Heart right ventricle (tissue), 16 donors: ENCODE measurements around the gene ARHGAP29. TPM values are rescaled to one million over a fixed set of nuclear protein-coding genes. Genes with fewer than 3 reads are reported as not detected.
"Not testable (repeated sequence)": the region's sequence is repeated elsewhere in the genome, so short reads cannot be mapped to it uniquely, and the experiment has no call there.

Source experiments
- ATAC-seq, 8 donors: fragments of 200-7000 bp; cut with Tn5 transposase; one replicate each; pipeline ENCODE4 v1.9.1; 2020; ENCODE audit warnings: mild to moderate bottlenecking in 8 of 8, moderate library complexity in 8 of 8, moderate number of reproducible peaks in 1 of 8
- DNase-seq, 2 donors: peaks; one replicate each; pipeline ENCODE4 v3.0.0-alpha.2; 2020
- H3K27ac ChIP-seq, 10 donors: fragments of 200-600 bp; sonication (generic) in 2 of 10; one replicate each; pipeline versions ENCODE4 v1.5.0 to v1.8.0; 2020 to 2022; ENCODE audit warnings: mild to moderate bottlenecking in 3 of 10
- H3K27me3 ChIP-seq, 7 donors: fragments of 200-600 bp; one replicate each; pipeline ENCODE4 v1.8.0; 2021 to 2022; ENCODE audit warnings: mild to moderate bottlenecking in 2 of 7
- H3K36me3 ChIP-seq, 9 donors: fragments of 200-600 bp; sonication (generic) in 1 of 9; one replicate each; pipeline versions ENCODE4 v1.5.0 to v1.8.0; 2020 to 2022; ENCODE audit warnings: mild to moderate bottlenecking in 2 of 9
- H3K4me1 ChIP-seq, 9 donors: fragments of 200-600 bp; sonication (generic) in 1 of 9; one replicate each; pipeline versions ENCODE4 v1.5.0 to v1.8.0; 2020 to 2022; ENCODE audit warnings: mild to moderate bottlenecking in 4 of 9
- H3K4me3 ChIP-seq, 10 donors: fragments of 200-600 bp; sonication (generic) in 2 of 10; one replicate each; pipeline versions ENCODE4 v1.5.0 to v1.8.0; 2020 to 2022; ENCODE audit warnings: mild to moderate bottlenecking in 7 of 10, moderate library complexity in 2 of 10
- H3K9me3 ChIP-seq, 11 donors: fragments of 200-600 bp in 10 of 11; sonication (generic) in 2 of 11; one replicate each; pipeline versions ENCODE4 v1.5.0 to v1.8.0; 2013 to 2022; ENCODE audit warnings: mild to moderate bottlenecking in 2 of 11, control low read depth in 1 of 11, moderate library complexity in 1 of 11
- CTCF ChIP-seq, 9 donors: fragments of 200-600 bp; sonication (generic) in 2 of 9; IDR thresholded peaks; one replicate each; pipeline versions ENCODE4 v1.5.0 to v1.8.0; 2021 to 2022; ENCODE audit warnings: antibody characterized with exemption in 9 of 9, mild to moderate bottlenecking in 5 of 9, moderate library complexity in 1 of 9
- WGBS, 2 donors: extraction: QIAGEN DNeasy Blood & Tissue Kit; methylation state at CpG; one replicate each; pipeline ENCODE4 v1.1.7; 2013; ENCODE audit warnings: inconsistent platforms in 1 of 2; 5-methylcytosine and 5-hydroxymethylcytosine counted together
- intact Hi-C, 10 donors: fragments of 100-400 bp; cut with DNase I; formaldehyde crosslinking; loops; one replicate each; pipeline versions ENCODE4 v1.11.1 to v1.14.2; 2022
- polyA plus RNA-seq, 2 donors: library from polyadenylated mRNA; stranded (reverse); fragments of 200-250 nt; gene quantifications; one replicate each; pipeline ENCODE4 v1.2.3, GENCODE V29; 2013
- total RNA-seq, 10 donors: library from RNA; stranded (reverse); fragmentation: NEBNext Ultra II Directional in 3 of 10; extraction: Animal tissue kit (Norgen Biotek cat#: 25700) in 3 of 10; gene quantifications; one replicate each; pipeline versions ENCODE4 v1.2.1 to v1.2.4, GENCODE V29; 2021 to 2023
- donor health status: Arrhythmogenic right ventricular cardiomyopathy.
- donor health status: ischemic (EF 13 %, LVEDD 7.1; RV severe dilation, severe dysfunction).
- donor health status: healthy with polysubstance abuse.
- donor health status: DM: no; HTN: yes; CAD: no.
- donor health status: DM: no; HTN: no; CAD: no.
- donor health status: ischemic (EF 25% LVEDD 6.9; RV normal size, moderate dysfunction).
- donor health status: ischemic (EF 25% LVEDD 5.7; RV mildly dilated, moderate dysfunction).
- donor health status: healthy.
- donor health status: DM: yes; HTN: yes; CAD: no.
- donor health status: Ischemic cardiomyopathy.
- donor health status: ischemic (EF 35%, LVEDD 5.7; RV mildly dilated, moderate dysfunction).
- donor health status: nonischemic (EF 11% LVEDD 7.7; RV severe dilation, severe dysfunction).
- donor health status: DM: yes; HTN: yes; CAD: no.
- donor health status: PGD.
- donor health status: ischemic (EF 29% LVEDD 5.4; RV normal size, mild dysfunction).
- donor health status: nonischemic (EF 23%, LVEDD 6.1; RV moderate dilation, normal function).

ARHGAP29 gene
- total and polyA plus RNA-seq, 12 donors, result 8.8 to 34.3 (median 27.7) TPM

- peaks cover 0 to 100% (median 54%) of the 10 kb centered on the region in 9 donors for H3K36me3 ChIP-seq
- no peak overlapping the region for H3K4me3 ChIP-seq
- peaks cover 0 to 43% (median 28%) of the 10 kb centered on the region in 9 donors for H3K4me1 ChIP-seq
- TF ChIP-seq CTCF (IDR thresholded peaks at IDR 0.05), result no peak
- DNase-seq, result no peak
- H3K27me3 ChIP-seq, result no peaks in the 10 kb centered on the region
- intact Hi-C loops, result loop anchor here in 1 of 10 donors (5.0 kb wide), 2 partner anchors 52 to 118 kb away; no protein-coding TSS in a partner anchor
- 88% methylated on average over 1 of the region's 1 CpG for WGBS, 2 donors
- ATAC-seq, result no peak
- H3K9me3 ChIP-seq, result no peaks in the 10 kb centered on the region
- H3K27ac ChIP-seq, result peak overlapping the region in 2 of 10 donors; percentile 38 to 68
These were observed 56.7 kb downstream of the ARHGAP29 start for GRCh38 chr1:94180650-94181049.

GRCh38 chr1:94178901-94179300 lies 58.5 kb downstream of the ARHGAP29 start:
- no peak for DNase-seq
- ATAC-seq, result no peak
- Histone ChIP-seq H3K4me1 (peaks cover 0 to 37% (median 27%) of the 10 kb centered on the region in 9 donors), H3K36me3 (peaks cover 0 to 100% (median 67%) of the 10 kb centered on the region in 9 donors), H3K27me3 (no peaks in the 10 kb centered on the region), H3K9me3 (no peaks in the 10 kb centered on the region), H3K27ac (no peak overlapping the region), H3K4me3 (no peak overlapping the region)
- intact Hi-C loops, result loop anchor here in 2 of 10 donors (10.0 kb wide), 1 partner anchor 114 kb away; no protein-coding TSS in a partner anchor
- no peak for TF ChIP-seq CTCF (IDR thresholded peaks at IDR 0.05)

- no peak for TF ChIP-seq CTCF (IDR thresholded peaks at IDR 0.05)
- Histone ChIP-seq H3K4me1 (no peaks in the 10 kb centered on the region), H3K27ac (peak overlapping the region in 1 of 10 donors; percentile 11), H3K4me3 (no peak overlapping the region), H3K27me3 (no peaks in the 10 kb centered on the region), H3K36me3 (peaks cover 0 to 53% (median 24%) of the 10 kb centered on the region in 9 donors), H3K9me3 (peaks cover 0 to 14% (median 5%) of the 10 kb centered on the region in 11 donors)
- ATAC-seq, result peak in 2 of 8 donors; percentile 30 to 34
- 83 to 89% methylated on average over 3 of the region's 3 CpGs for WGBS, 2 donors
- intact Hi-C loops, result no loop called here
- DNase-seq, result no peak
These were observed 68.3 kb downstream of the ARHGAP29 start for GRCh38 chr1:94169126-94169525.

GRCh38 chr1:94165843-94166242 lies 71.5 kb downstream of the ARHGAP29 start:
- WGBS, 2 donors, result 92 to 95% methylated on average over 5 of the region's 5 CpGs
- TF ChIP-seq CTCF (IDR thresholded peaks at IDR 0.05), result no peak
- H3K27ac ChIP-seq, result no peak overlapping the region
- DNase-seq, result no peak
- no peak for ATAC-seq
- no peaks in the 10 kb centered on the region for H3K27me3 ChIP-seq
- H3K36me3 ChIP-seq, result peaks cover 0 to 20% (median under 1%) of the 10 kb centered on the region in 9 donors
- H3K4me3 ChIP-seq, result no peak overlapping the region
- H3K9me3 ChIP-seq, result peaks cover 0 to 14% (median 5%) of the 10 kb centered on the region in 11 donors
- intact Hi-C loops, result no loop called here
- H3K4me1 ChIP-seq, result peaks cover 0 to 7% (median 3%) of the 10 kb centered on the region in 9 donors

- H3K27me3 ChIP-seq, H3K4me3 ChIP-seq, intact Hi-C loops, ATAC-seq, DNase-seq, H3K27ac ChIP-seq: not testable (repeated sequence)
- 85 to 88% methylated on average over 2 of the region's 2 CpGs for WGBS, 2 donors
- peaks cover 0 to 10% (median 0%) of the 10 kb centered on the region in 9 donors for H3K36me3 ChIP-seq
- H3K4me1 ChIP-seq, result peaks cover 0 to 16% (median 10%) of the 10 kb centered on the region in 9 donors
- peaks cover 0 to 14% (median 5%) of the 10 kb centered on the region in 11 donors for H3K9me3 ChIP-seq
These were observed 72.5 kb downstream of the ARHGAP29 start for GRCh38 chr1:94164885-94165284.

- H3K4me1 ChIP-seq, result peaks cover 0 to 16% (median 10%) of the 10 kb centered on the region in 9 donors
- H3K27ac ChIP-seq, ATAC-seq, DNase-seq, H3K4me3 ChIP-seq, intact Hi-C loops, H3K36me3 ChIP-seq, H3K27me3 ChIP-seq: not testable (repeated sequence)
- H3K9me3 ChIP-seq, result peaks cover 0 to 14% (median 5%) of the 10 kb centered on the region in 11 donors
- 85 to 100% methylated on average over 1 of the region's 1 CpG for WGBS, 2 donors
These were observed 73.3 kb downstream of the ARHGAP29 start for GRCh38 chr1:94164121-94164520.

GRCh38 chr1:94163249-94163648 lies 74.1 kb downstream of the ARHGAP29 start:
- WGBS, 2 donors, result 90 to 94% methylated on average over 5 of the region's 5 CpGs
- H3K4me3 ChIP-seq, ATAC-seq, DNase-seq, intact Hi-C loops, H3K27me3 ChIP-seq, H3K27ac ChIP-seq, H3K36me3 ChIP-seq: not testable (repeated sequence)
- Histone ChIP-seq H3K9me3 (peaks cover 0 to 14% (median 5%) of the 10 kb centered on the region in 11 donors), H3K4me1 (peaks cover 0 to 16% (median 10%) of the 10 kb centered on the region in 9 donors)
